CD14-positive monocyte (primary cell): ENCODE results near the gene OSBPL6. TPM values are rescaled to one million over a fixed set of nuclear protein-coding genes. Genes with fewer than 3 reads are reported as not detected.

Source experiments
- DNase-seq, 3 donors: peaks; one replicate each; pipeline ENCODE4 v3.0.0-alpha.2; 2011 to 2022
- H2AFZ ChIP-seq: 2 replicates; pipeline ENCODE4 v1.6.0; 2012; ENCODE audit warnings: mild to moderate bottlenecking, low read depth, low read length, inconsistent platforms; ENCODE audit not compliant: insufficient read depth, poor library complexity, severe bottlenecking
- H3K27ac ChIP-seq, 2 donors: 1 replicate in 1 of 2; 2 replicates in 1 of 2; pipeline ENCODE4 v1.5.1; 2012 to 2013; ENCODE audit warnings: low read length in 2 of 2, control low read depth in 1 of 2, inconsistent platforms in 1 of 2, low read depth in 1 of 2, mild to moderate bottlenecking in 1 of 2
- H3K27me3 ChIP-seq, 2 donors: one replicate each; pipeline versions ENCODE4 v1.6.0 to v1.6.1; 2011 to 2013; ENCODE audit warnings: low read length in 2 of 2; ENCODE audit not compliant: control insufficient read depth in 2 of 2, insufficient read depth in 2 of 2
- H3K36me3 ChIP-seq, 2 donors: replicated peaks in 1 of 2; 1 replicate in 1 of 2; 2 replicates in 1 of 2; pipeline versions ENCODE4 v1.5.1 to v1.6.1; 2012 to 2013; ENCODE audit warnings: low read length in 2 of 2, control low read depth in 1 of 2, inconsistent platforms in 1 of 2, mild to moderate bottlenecking in 1 of 2; ENCODE audit not compliant: insufficient read depth in 2 of 2, control insufficient read depth in 1 of 2
- H3K4me1 ChIP-seq, 2 donors: 1 replicate in 1 of 2; 2 replicates in 1 of 2; pipeline versions ENCODE4 v1.5.1 to v1.6.1; 2012 to 2013; ENCODE audit warnings: low read length in 2 of 2, control low read depth in 1 of 2, inconsistent platforms in 1 of 2, mild to moderate bottlenecking in 1 of 2, moderate library complexity in 1 of 2; ENCODE audit not compliant: insufficient read depth in 2 of 2, control insufficient read depth in 1 of 2
- H3K4me2 ChIP-seq: replicated peaks from 2 replicates; pipeline ENCODE3; 2012; ENCODE audit warnings: low read length, moderate library complexity, mild to moderate bottlenecking; ENCODE audit not compliant: poor library complexity, severe bottlenecking; ENCODE audit errors: extremely low read depth
- H3K4me3 ChIP-seq, 3 experiments: fragments of 200-600 bp in 1 of 3; sonication (generic) in 1 of 3; replicated peaks in 1 of 3; 1 replicate in 2 of 3; 2 replicates in 1 of 3; pipeline ENCODE4 v1.5.1; 2011 to 2013; ENCODE audit warnings: low read length in 3 of 3, mild to moderate bottlenecking in 3 of 3, control low read depth in 2 of 3, low read depth in 2 of 3, inconsistent platforms in 1 of 3, moderate library complexity in 1 of 3
- H3K79me2 ChIP-seq: 2 replicates; pipeline ENCODE4 v1.6.0; 2012; ENCODE audit warnings: mild to moderate bottlenecking, control low read depth, inconsistent platforms, low read length, moderate library complexity; ENCODE audit not compliant: insufficient read depth
- H3K9ac ChIP-seq: 2 replicates; pipeline ENCODE4 v1.6.0; 2017; ENCODE audit warnings: low read length, mild to moderate bottlenecking; ENCODE audit not compliant: insufficient read depth, poor library complexity, severe bottlenecking
- H3K9me3 ChIP-seq, 2 donors: replicated peaks in 1 of 2; 1 replicate in 1 of 2; 2 replicates in 1 of 2; pipeline versions ENCODE4 v1.5.1 to v1.6.1; 2012 to 2013; ENCODE audit warnings: low read length in 2 of 2, control low read depth in 1 of 2; ENCODE audit not compliant: control insufficient read depth in 1 of 2, insufficient read depth in 1 of 2
- H4K20me1 ChIP-seq: 2 replicates; pipeline ENCODE4 v1.6.0; 2012; ENCODE audit warnings: mild to moderate bottlenecking, low read length, control low read depth, moderate library complexity; ENCODE audit not compliant: insufficient read depth
- H3K27ac Mint-ChIP-seq, 7 donors: one replicate each; pipeline ENCODE4 v1.8.0; 2020; ENCODE audit warnings: mild to moderate bottlenecking in 7 of 7, mixed read lengths in 7 of 7, moderate library complexity in 6 of 7, inconsistent platforms in 2 of 7
- H3K27me3 Mint-ChIP-seq, 3 donors: one replicate each; pipeline ENCODE4 v1.8.0; 2021 to 2022; ENCODE audit warnings: low read depth in 3 of 3, mild to moderate bottlenecking in 3 of 3, mixed read lengths in 3 of 3, moderate library complexity in 3 of 3, inconsistent platforms in 1 of 3
- H3K36me3 Mint-ChIP-seq, 2 donors: one replicate each; pipeline ENCODE4 v1.8.0; 2020; ENCODE audit warnings: mixed read lengths in 2 of 2, inconsistent platforms in 1 of 2, mild to moderate bottlenecking in 1 of 2
- H3K4me1 Mint-ChIP-seq: one replicate; pipeline ENCODE4 v1.8.0; 2020; ENCODE audit warnings: mild to moderate bottlenecking, mixed read lengths
- H3K4me3 Mint-ChIP-seq, 2 donors: one replicate each; pipeline ENCODE4 v1.8.0; 2020; ENCODE audit warnings: mild to moderate bottlenecking in 2 of 2, mixed read lengths in 2 of 2, moderate library complexity in 1 of 2
- H3K9me3 Mint-ChIP-seq, 7 donors: one replicate each; pipeline ENCODE4 v1.8.0; 2020 to 2022; ENCODE audit warnings: mixed read lengths in 7 of 7, mild to moderate bottlenecking in 6 of 7, moderate library complexity in 6 of 7, inconsistent platforms in 2 of 7
- CTCF ChIP-seq: fragments of 200-600 bp; IDR thresholded peaks from one replicate; pipeline ENCODE4 v1.8.0; 2022; ENCODE audit warnings: antibody characterized with exemption, mild to moderate bottlenecking
- WGBS: methylation state at CpG from one replicate; pipeline ENCODE4 v1.1.5; 2013; ENCODE audit warnings: missing lambda C conversion rate; ENCODE audit not compliant: insufficient coverage; 5-methylcytosine and 5-hydroxymethylcytosine counted together
- intact Hi-C, 2 donors: fragments of 100-400 bp; cut with micrococcal nuclease; formaldehyde crosslinking; loops; one replicate each; pipeline versions ENCODE4 v1.15.0 to v1.15.1; 2023
- polyA plus RNA-seq, 3 donors: library from polyadenylated mRNA; depleted of rRNA in 1 of 3; unstranded in 2 of 3; stranded (reverse) in 1 of 3; fragments of 300-500 nt in 2 of 3; fragments of >200 nt in 1 of 3; fragmentation: Illumina TruSeq in 2 of 3; gene quantifications; 1 replicate in 2 of 3; 2 replicates in 1 of 3; pipeline ENCODE4 v1.2.3, GENCODE V29; 2012 to 2021

Gene OSBPL6
- polyA plus RNA-seq, 3 donors: not detected

- Histone ChIP-seq H3K4me3 (no peak overlapping the region), H3K36me3 (no peaks in the 10 kb centered on the region), H3K27ac (no peak overlapping the region), H3K9ac (no peak overlapping the region), H3K9me3 (no peaks in the 10 kb centered on the region), H3K79me2 (no peaks in the 10 kb centered on the region), H2AFZ (peak overlapping the region; percentile 77), H4K20me1 (no peaks in the 10 kb centered on the region), H3K4me2 (no peak overlapping the region), H3K4me1 (no peaks in the 10 kb centered on the region), H3K27me3 (no peaks in the 10 kb centered on the region)
- intact Hi-C loops: no loop called here
- peaks cover 6% of the 10 kb centered on the region for H3K4me1 Mint-ChIP-seq
- no peak for DNase-seq
- no peak for TF ChIP-seq CTCF
- no peaks in the 10 kb centered on the region for H3K36me3 Mint-ChIP-seq
- no peak overlapping the region for H3K27ac Mint-ChIP-seq
- 9% methylated on average over 4 of the region's 4 CpGs for WGBS
- no peak overlapping the region for H3K4me3 Mint-ChIP-seq
- H3K27me3 Mint-ChIP-seq: peaks cover 0 to 4% (median 0%) of the 10 kb centered on the region in 3 donors
- no peaks in the 10 kb centered on the region for H3K9me3 Mint-ChIP-seq
These were observed 210.1 kb downstream of the OSBPL6 start for GRCh38 chr2:178404368-178404767.

GRCh38 chr2:178409261-178409660 lies 214.9 kb downstream of the OSBPL6 start:
- Histone ChIP-seq H3K27me3 (no peaks in the 10 kb centered on the region), H3K9me3 (no peaks in the 10 kb centered on the region), H3K9ac (no peak overlapping the region), H3K4me3 (no peak overlapping the region), H3K4me2 (no peak overlapping the region), H3K79me2 (no peaks in the 10 kb centered on the region), H3K36me3 (no peaks in the 10 kb centered on the region), H3K27ac (no peak overlapping the region), H4K20me1 (no peaks in the 10 kb centered on the region), H2AFZ (no peak overlapping the region), H3K4me1 (peaks cover 5 to 11% of the 10 kb centered on the region in 2 donors)
- no CpG with 5 or more reads among the region's 5 CpGs for WGBS
- no peak overlapping the region for H3K27ac Mint-ChIP-seq
- H3K36me3 Mint-ChIP-seq: no peaks in the 10 kb centered on the region
- intact Hi-C loops: no loop called here
- no peak overlapping the region for H3K4me3 Mint-ChIP-seq
- H3K4me1 Mint-ChIP-seq: peaks cover 13% of the 10 kb centered on the region
- no peak for TF ChIP-seq CTCF
- H3K27me3 Mint-ChIP-seq: peaks cover 0 to 4% (median 0%) of the 10 kb centered on the region in 3 donors
- no peak for DNase-seq
- H3K9me3 Mint-ChIP-seq: no peaks in the 10 kb centered on the region
